HEK293 (cell line): ENCODE measurements around the gene EIF4B.

Experiments
- FEZF1 ChIP-seq: fragments of 450-650 bp; formaldehyde crosslinking; IDR thresholded peaks from 2 replicates; pipeline ENCODE4 v1.5.1; 2016; ENCODE audit warnings: missing biosample characterization, missing genetic modification characterization
- KLF10 ChIP-seq: fragments of 450-650 bp; IDR thresholded peaks from 2 replicates; pipeline ENCODE4 v1.5.1; 2018; ENCODE audit warnings: missing biosample characterization, mild to moderate bottlenecking, missing genetic modification characterization
- OVOL3 ChIP-seq: fragments of 450-650 bp; formaldehyde crosslinking; IDR thresholded peaks from 2 replicates; pipeline ENCODE4 v1.5.1; 2016; ENCODE audit warnings: missing biosample characterization, missing genetic modification characterization
- SP2 ChIP-seq: fragments of 450-650 bp; formaldehyde crosslinking; IDR thresholded peaks from 2 replicates; pipeline ENCODE4 v1.5.1; 2016; ENCODE audit warnings: missing biosample characterization, missing genetic modification characterization
- ZBTB21 ChIP-seq: fragments of 450-650 bp; formaldehyde crosslinking; IDR thresholded peaks from 2 replicates; pipeline ENCODE4 v1.5.1; 2017; ENCODE audit warnings: missing biosample characterization, missing genetic modification characterization
- ZNF132 ChIP-seq: fragments of 450-650 bp; formaldehyde crosslinking; IDR thresholded peaks from 2 replicates; pipeline ENCODE4 v1.5.1; 2017; ENCODE audit warnings: missing biosample characterization, missing genetic modification characterization, borderline replicate concordance
- ZNF221 ChIP-seq: fragments of 450-650 bp; formaldehyde crosslinking; IDR thresholded peaks from 2 replicates; pipeline ENCODE4 v1.5.1; 2017; ENCODE audit warnings: missing biosample characterization, missing genetic modification characterization, borderline replicate concordance
- ZNF48 ChIP-seq: fragments of 450-650 bp; formaldehyde crosslinking; IDR thresholded peaks from 2 replicates; pipeline ENCODE4 v1.5.1; 2016; ENCODE audit warnings: missing biosample characterization, missing genetic modification characterization
- ZNF785 ChIP-seq: fragments of 450-650 bp; formaldehyde crosslinking; IDR thresholded peaks from 2 replicates; pipeline ENCODE4 v1.5.1; 2016; ENCODE audit warnings: missing biosample characterization, missing genetic modification characterization
- TF ChIP-seq, protein P1 (sequence below): fragments of 450-650 bp; formaldehyde crosslinking; IDR thresholded peaks from 2 replicates; pipeline ENCODE4 v1.5.1; 2016; ENCODE audit warnings: missing biosample characterization, missing genetic modification characterization, borderline replicate concordance
- TF ChIP-seq, protein P2 (sequence below): fragments of 450-650 bp; formaldehyde crosslinking; IDR thresholded peaks from 2 replicates; pipeline ENCODE4 v1.5.1; 2016; ENCODE audit warnings: missing biosample characterization, missing genetic modification characterization
- TF ChIP-seq, protein P3 (sequence below): fragments of 450-650 bp; formaldehyde crosslinking; IDR thresholded peaks from 2 replicates; pipeline ENCODE4 v1.5.1; 2016; ENCODE audit warnings: missing biosample characterization, missing genetic modification characterization
- TF ChIP-seq, protein P4 (sequence below): fragments of 450-650 bp; formaldehyde crosslinking; optimal IDR thresholded peaks from 2 replicates; pipeline ENCODE3; 2016; ENCODE audit warnings: missing biosample characterization, mild to moderate bottlenecking, missing genetic modification characterization

DNA sequence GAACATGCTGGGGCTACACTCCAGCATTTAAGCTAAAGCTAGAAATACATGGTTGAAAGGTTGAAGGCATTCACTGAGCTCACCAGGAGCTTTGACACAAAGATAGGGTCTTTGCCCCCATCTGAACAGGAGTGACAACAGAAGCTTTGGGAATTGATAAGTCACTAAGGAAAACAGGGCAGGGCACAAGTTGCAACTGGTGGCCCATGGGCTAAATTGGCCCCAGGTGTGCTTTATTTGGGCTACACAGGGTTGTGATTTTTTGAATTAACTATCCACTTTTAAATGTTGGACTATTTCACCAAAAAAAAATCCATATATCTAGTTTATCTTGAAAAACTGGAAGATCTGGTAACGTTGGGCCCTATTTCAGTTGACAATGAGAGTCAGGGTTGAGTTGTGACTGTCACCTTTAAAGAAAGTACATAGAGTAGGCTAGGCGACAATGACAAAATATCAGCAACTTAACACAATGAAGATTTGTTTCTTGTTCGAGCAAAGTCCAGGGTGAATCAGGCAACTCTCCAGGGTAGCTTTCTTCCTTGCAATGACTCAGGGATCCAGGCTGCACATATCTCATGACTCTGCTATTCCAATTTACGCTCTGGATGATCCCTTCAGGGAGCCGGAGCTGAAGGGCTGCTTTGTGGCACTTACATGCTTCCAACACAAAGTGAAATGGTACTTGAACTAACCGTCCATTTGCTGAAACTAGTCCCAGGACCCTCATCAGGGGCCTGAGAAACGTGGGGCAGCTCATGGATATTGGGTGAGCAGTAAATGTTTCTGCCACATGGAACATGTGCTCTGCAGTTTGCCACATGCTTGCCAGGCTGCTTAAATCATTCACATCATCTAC is 13.3 kb upstream of the EIF4B start:
- TF ChIP-seq, protein P1, sequence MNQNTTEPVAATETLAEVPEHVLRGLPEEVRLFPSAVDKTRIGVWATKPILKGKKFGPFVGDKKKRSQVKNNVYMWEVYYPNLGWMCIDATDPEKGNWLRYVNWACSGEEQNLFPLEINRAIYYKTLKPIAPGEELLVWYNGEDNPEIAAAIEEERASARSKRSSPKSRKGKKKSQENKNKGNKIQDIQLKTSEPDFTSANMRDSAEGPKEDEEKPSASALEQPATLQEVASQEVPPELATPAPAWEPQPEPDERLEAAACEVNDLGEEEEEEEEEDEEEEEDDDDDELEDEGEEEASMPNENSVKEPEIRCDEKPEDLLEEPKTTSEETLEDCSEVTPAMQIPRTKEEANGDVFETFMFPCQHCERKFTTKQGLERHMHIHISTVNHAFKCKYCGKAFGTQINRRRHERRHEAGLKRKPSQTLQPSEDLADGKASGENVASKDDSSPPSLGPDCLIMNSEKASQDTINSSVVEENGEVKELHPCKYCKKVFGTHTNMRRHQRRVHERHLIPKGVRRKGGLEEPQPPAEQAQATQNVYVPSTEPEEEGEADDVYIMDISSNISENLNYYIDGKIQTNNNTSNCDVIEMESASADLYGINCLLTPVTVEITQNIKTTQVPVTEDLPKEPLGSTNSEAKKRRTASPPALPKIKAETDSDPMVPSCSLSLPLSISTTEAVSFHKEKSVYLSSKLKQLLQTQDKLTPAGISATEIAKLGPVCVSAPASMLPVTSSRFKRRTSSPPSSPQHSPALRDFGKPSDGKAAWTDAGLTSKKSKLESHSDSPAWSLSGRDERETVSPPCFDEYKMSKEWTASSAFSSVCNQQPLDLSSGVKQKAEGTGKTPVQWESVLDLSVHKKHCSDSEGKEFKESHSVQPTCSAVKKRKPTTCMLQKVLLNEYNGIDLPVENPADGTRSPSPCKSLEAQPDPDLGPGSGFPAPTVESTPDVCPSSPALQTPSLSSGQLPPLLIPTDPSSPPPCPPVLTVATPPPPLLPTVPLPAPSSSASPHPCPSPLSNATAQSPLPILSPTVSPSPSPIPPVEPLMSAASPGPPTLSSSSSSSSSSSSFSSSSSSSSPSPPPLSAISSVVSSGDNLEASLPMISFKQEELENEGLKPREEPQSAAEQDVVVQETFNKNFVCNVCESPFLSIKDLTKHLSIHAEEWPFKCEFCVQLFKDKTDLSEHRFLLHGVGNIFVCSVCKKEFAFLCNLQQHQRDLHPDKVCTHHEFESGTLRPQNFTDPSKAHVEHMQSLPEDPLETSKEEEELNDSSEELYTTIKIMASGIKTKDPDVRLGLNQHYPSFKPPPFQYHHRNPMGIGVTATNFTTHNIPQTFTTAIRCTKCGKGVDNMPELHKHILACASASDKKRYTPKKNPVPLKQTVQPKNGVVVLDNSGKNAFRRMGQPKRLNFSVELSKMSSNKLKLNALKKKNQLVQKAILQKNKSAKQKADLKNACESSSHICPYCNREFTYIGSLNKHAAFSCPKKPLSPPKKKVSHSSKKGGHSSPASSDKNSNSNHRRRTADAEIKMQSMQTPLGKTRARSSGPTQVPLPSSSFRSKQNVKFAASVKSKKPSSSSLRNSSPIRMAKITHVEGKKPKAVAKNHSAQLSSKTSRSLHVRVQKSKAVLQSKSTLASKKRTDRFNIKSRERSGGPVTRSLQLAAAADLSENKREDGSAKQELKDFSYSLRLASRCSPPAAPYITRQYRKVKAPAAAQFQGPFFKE (tag by site-specific recombination): no peak
- no peak for TF ChIP-seq ZNF785
- TF ChIP-seq, protein P2, sequence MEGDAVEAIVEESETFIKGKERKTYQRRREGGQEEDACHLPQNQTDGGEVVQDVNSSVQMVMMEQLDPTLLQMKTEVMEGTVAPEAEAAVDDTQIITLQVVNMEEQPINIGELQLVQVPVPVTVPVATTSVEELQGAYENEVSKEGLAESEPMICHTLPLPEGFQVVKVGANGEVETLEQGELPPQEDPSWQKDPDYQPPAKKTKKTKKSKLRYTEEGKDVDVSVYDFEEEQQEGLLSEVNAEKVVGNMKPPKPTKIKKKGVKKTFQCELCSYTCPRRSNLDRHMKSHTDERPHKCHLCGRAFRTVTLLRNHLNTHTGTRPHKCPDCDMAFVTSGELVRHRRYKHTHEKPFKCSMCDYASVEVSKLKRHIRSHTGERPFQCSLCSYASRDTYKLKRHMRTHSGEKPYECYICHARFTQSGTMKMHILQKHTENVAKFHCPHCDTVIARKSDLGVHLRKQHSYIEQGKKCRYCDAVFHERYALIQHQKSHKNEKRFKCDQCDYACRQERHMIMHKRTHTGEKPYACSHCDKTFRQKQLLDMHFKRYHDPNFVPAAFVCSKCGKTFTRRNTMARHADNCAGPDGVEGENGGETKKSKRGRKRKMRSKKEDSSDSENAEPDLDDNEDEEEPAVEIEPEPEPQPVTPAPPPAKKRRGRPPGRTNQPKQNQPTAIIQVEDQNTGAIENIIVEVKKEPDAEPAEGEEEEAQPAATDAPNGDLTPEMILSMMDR: no peak
- TF ChIP-seq, protein P3, sequence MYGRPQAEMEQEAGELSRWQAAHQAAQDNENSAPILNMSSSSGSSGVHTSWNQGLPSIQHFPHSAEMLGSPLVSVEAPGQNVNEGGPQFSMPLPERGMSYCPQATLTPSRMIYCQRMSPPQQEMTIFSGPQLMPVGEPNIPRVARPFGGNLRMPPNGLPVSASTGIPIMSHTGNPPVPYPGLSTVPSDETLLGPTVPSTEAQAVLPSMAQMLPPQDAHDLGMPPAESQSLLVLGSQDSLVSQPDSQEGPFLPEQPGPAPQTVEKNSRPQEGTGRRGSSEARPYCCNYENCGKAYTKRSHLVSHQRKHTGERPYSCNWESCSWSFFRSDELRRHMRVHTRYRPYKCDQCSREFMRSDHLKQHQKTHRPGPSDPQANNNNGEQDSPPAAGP: no peak
- no peak for TF ChIP-seq ZNF48 (tag by site-specific recombination)
- TF ChIP-seq ZBTB21 (tag by site-specific recombination): no peak
- TF ChIP-seq ZNF132 (tag by site-specific recombination): no peak
- no peak for TF ChIP-seq FEZF1 (tag by site-specific recombination)
- TF ChIP-seq ZNF221: no peak
- no peak for TF ChIP-seq SP2 (tag by site-specific recombination)
- TF ChIP-seq, protein P4, sequence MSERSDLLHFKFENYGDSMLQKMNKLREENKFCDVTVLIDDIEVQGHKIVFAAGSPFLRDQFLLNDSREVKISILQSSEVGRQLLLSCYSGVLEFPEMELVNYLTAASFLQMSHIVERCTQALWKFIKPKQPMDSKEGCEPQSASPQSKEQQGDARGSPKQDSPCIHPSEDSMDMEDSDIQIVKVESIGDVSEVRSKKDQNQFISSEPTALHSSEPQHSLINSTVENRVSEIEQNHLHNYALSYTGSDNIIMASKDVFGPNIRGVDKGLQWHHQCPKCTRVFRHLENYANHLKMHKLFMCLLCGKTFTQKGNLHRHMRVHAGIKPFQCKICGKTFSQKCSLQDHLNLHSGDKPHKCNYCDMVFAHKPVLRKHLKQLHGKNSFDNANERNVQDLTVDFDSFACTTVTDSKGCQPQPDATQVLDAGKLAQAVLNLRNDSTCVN (tag by site-specific recombination): no peak
- no peak for TF ChIP-seq KLF10 (tag by site-specific recombination)
- TF ChIP-seq OVOL3 (tag by site-specific recombination): no peak
